GM12878 (cell line): Measurements from ENCODE around the gene CTRB1. TPM values are rescaled to one million over a fixed set of nuclear protein-coding genes. Genes with fewer than 3 reads are reported as not detected.
A peak's percentile ranks its signal among the peaks of the same experiment; 100 is the strongest.

Experiments used
- ATAC-seq: fragments of 200-7000 bp; cut with Tn5 transposase; 3 replicates; pipeline ENCODE4 v1.9.1; 2020; ENCODE audit warnings: mild to moderate bottlenecking, moderate library complexity
- BruUV-seq: library from RNA; stranded (reverse); fragments of 400-500 nt; replicated peaks from 2 replicates; lab custom pipeline; 2021; lab: Mats Ljungman, UMichigan
- CTCF ChIA-PET: fragments of 300-600 bp; sonication (Branson Sonifier 250); formaldehyde crosslinking; extraction: SDS; loops from one replicate; lab custom pipeline; 2021; ENCODE audit warnings: inconsistent platforms; lab: Yijun Ruan, JAX
- POLR2A ChIA-PET: fragments of 350-600 bp; formaldehyde crosslinking; extraction: SDS; loops from one replicate; lab custom pipeline; 2021; ENCODE audit warnings: inconsistent platforms; lab: Charles Lee
- RAD21 ChIA-PET: fragments of 300-600 bp; sonication (Branson Sonifier 250); formaldehyde crosslinking; loops from one replicate; lab custom pipeline; 2023; ENCODE audit warnings: antibody characterized with exemption; ENCODE audit not compliant: unreplicated experiment; lab: Charles Lee
- SMC1A ChIA-PET: fragments of 300-600 bp; sonication (Branson Sonifier 250); formaldehyde crosslinking; loops from one replicate; lab custom pipeline; 2023; ENCODE audit not compliant: unreplicated experiment, uncharacterized antibody; lab: Charles Lee
- DNase-seq: peaks from one replicate; pipeline ENCODE4 v3.0.0-alpha.2; 2011; ENCODE audit warnings: low read depth, low spot score
- FAIRE-seq: peaks from 3 replicates; lab custom pipeline; 2011; peaks lifted over from hg19 to GRCh38; lab: Jason Lieb, UNC
- H2AFZ ChIP-seq: 2 replicates; pipeline ENCODE4 v1.6.0; 2011; ENCODE audit warnings: low read depth, low read length, control low read depth; ENCODE audit not compliant: control insufficient read depth
- H3K27ac ChIP-seq: 2 replicates; pipeline ENCODE4 v1.5.1; 2011; ENCODE audit warnings: control low read depth; ENCODE audit not compliant: control insufficient read depth, insufficient read depth
- H3K27me3 ChIP-seq, 2 experiments: replicated peaks in 1 of 2; 2 replicates each; pipeline versions ENCODE4 v1.6.0 to v1.6.1; 2011; ENCODE audit warnings: low read length in 1 of 2; ENCODE audit not compliant: control insufficient read depth in 2 of 2, insufficient read depth in 2 of 2
- H3K36me3 ChIP-seq, 2 experiments: 2 replicates each; pipeline ENCODE4 v1.5.1; 2011; ENCODE audit warnings: low read length in 1 of 2; ENCODE audit not compliant: control insufficient read depth in 2 of 2, insufficient read depth in 2 of 2
- H3K4me1 ChIP-seq: 2 replicates; pipeline ENCODE4 v1.6.1; 2011; ENCODE audit warnings: mild to moderate bottlenecking, low read length, moderate library complexity, mixed read lengths; ENCODE audit not compliant: control insufficient read depth, insufficient read depth
- H3K4me2 ChIP-seq: 2 replicates; pipeline ENCODE4 v1.6.0; 2011; ENCODE audit warnings: control low read depth; ENCODE audit not compliant: control insufficient read depth, insufficient read depth
- H3K4me3 ChIP-seq: fragments of 200-600 bp; sonication (generic); 2 replicates; pipeline ENCODE4 v1.5.1; 2016
- H3K79me2 ChIP-seq: 2 replicates; pipeline ENCODE4 v1.6.0; 2011; ENCODE audit warnings: low read length; ENCODE audit not compliant: control insufficient read depth, insufficient read depth
- H3K9ac ChIP-seq: 2 replicates; pipeline ENCODE4 v1.8.0; 2011; ENCODE audit warnings: low read length, control low read depth, mixed read lengths; ENCODE audit not compliant: control insufficient read depth, insufficient read depth
- H3K9me3 ChIP-seq: replicated peaks from 3 replicates; pipeline ENCODE4 v1.5.1; 2011; ENCODE audit warnings: mild to moderate bottlenecking, low read length; ENCODE audit not compliant: control insufficient read depth, insufficient read depth
- H4K20me1 ChIP-seq: 2 replicates; pipeline ENCODE4 v1.6.0; 2011; ENCODE audit not compliant: control insufficient read depth, insufficient read depth
- BCL11A ChIP-seq: IDR thresholded peaks from 2 replicates; pipeline ENCODE4 v1.6.1; 2011; ENCODE audit warnings: low read depth, low read length
- CTCF ChIP-seq, 3 experiments: IDR thresholded peaks in 2 of 3; conservative IDR thresholded peaks in 1 of 3; 2 replicates each; pipeline ENCODE4 v1.5.1; 2011; ENCODE audit warnings: low read depth in 3 of 3, low read length in 3 of 3, mild to moderate bottlenecking in 3 of 3, control low read depth in 2 of 3, moderate library complexity in 2 of 3, inconsistent platforms in 1 of 3, mixed read lengths in 1 of 3; ENCODE audit not compliant: control insufficient read depth in 2 of 3, insufficient read depth in 1 of 3; ENCODE audit errors: extremely low read depth in 1 of 3
- RAD21 ChIP-seq: IDR thresholded peaks from 2 replicates; pipeline ENCODE4 v1.6.1; 2011; ENCODE audit warnings: mild to moderate bottlenecking, low read depth, low read length, moderate library complexity; ENCODE audit not compliant: insufficient read depth
- WGBS: methylation state at CpG from one replicate; pipeline ENCODE4 v1.1.6; 2016; ENCODE audit warnings: low lambda C conversion rate; ENCODE audit not compliant: insufficient replicate concordance, insufficient coverage; ENCODE audit errors: missing lambda C conversion rate; 5-methylcytosine and 5-hydroxymethylcytosine counted together
- in situ Hi-C: fragments of 300-500 bp; cut with MboI; formaldehyde crosslinking; loops from 9 replicates; pipeline ENCODE4 v1.14.3; 2018; ENCODE audit warnings: mixed read lengths
- intact Hi-C: fragments of 100-400 bp; cut with micrococcal nuclease; formaldehyde crosslinking; loops from one replicate; pipeline ENCODE4 v1.14.2; 2022; ENCODE audit not compliant: unreplicated experiment
- polyA plus RNA-seq, 11 experiments: library from polyadenylated mRNA; depleted of rRNA in 4 of 11; unstranded in 6 of 11; stranded (reverse) in 5 of 11; fragments of >200 nt; fragmentation: Nextera tagmentation in 4 of 11; fragmentation: Illumina TruSeq in 1 of 11; extraction: Ambion mirVana in 4 of 11; extraction: Trizol in 1 of 11; gene quantifications; 1 replicate in 1 of 11; 2 replicates in 10 of 11; pipeline versions ENCODE4 v1.2.1 to v1.2.3, GENCODE V29; 2011 to 2016; ENCODE audit warnings: inconsistent platforms in 2 of 11, missing spikeins in 2 of 11, low read depth in 1 of 11
- total RNA-seq, 4 experiments: library from RNA; depleted of rRNA in 3 of 4; stranded (reverse); fragments of >200 nt in 3 of 4; fragmentation: Illumina TruSeq in 1 of 4; extraction: Trizol in 1 of 4; gene quantifications; 2 replicates each; pipeline versions ENCODE4 v1.2.1 to v1.2.3, GENCODE V29; 2013 to 2021

CTRB1 gene
- total and polyA plus RNA-seq, 10 of the 15 experiments (the other 5 are each of a cell fraction or from before 2014, with no cell fraction given): 0.28 to 4.4 TPM; not detected in 8

- BruUV-seq: no TSS peak
- Histone ChIP-seq H4K20me1 (peaks cover 6% of the 10 kb centered on the region; the same call in 1 of the 2 replicates), H3K27ac (no peak overlapping the region), H3K4me1 (peaks cover 19% of the 10 kb centered on the region), H3K9me3 (no peaks in the 10 kb centered on the region), H3K36me3 (peaks cover 0 to 1% of the 10 kb centered on the region in 2 experiments; a peak in 1 of 4 replicates), H3K4me2 (no peak overlapping the region; the same call in 1 of the 2 replicates), H3K4me3 (no peak overlapping the region), H3K9ac (no peak overlapping the region), H2AFZ (no peak overlapping the region), H3K27me3 (no peaks in the 10 kb centered on the region), H3K79me2 (no peaks in the 10 kb centered on the region; the same call in 1 of the 2 replicates)
- RAD21 ChIA-PET: interaction anchor here (1.3 to 2.5 kb wide), 3 partner anchors 11 to 141 kb away, joined by 4 to 13 read pairs (median 4); no protein-coding TSS in a partner anchor
- FAIRE-seq: no peak
- WGBS: 64% methylated on average over 7 of the region's 7 CpGs
- CTCF ChIA-PET: interaction anchor here (1.1 to 1.5 kb wide), 2 partner anchors 134 to 137 kb away, joined by 4 to 6 read pairs; no protein-coding TSS in a partner anchor
- POLR2A ChIA-PET: interaction anchor here (1.1 to 1.3 kb wide), 2 partner anchors 38 to 546 kb away, joined by 3 to 5 read pairs; no protein-coding TSS in a partner anchor
- ATAC-seq: no peak
- in situ Hi-C loops (no loop called here), intact Hi-C loops (no loop called here)
- TF ChIP-seq BCL11A: no peak
- 0 out of 6 replicates have a peak, but pooled peaks of 1 of the 3 experiments have one; percentile 2 for TF ChIP-seq CTCF (IDR thresholded peaks at IDR 0.05 in 2 of 3, conservative IDR thresholded peaks at IDR 0.05 in 1 of 3; ENCODE audit: control insufficient read depth in 2 of 3, extremely low read depth in 1 of 3, insufficient read depth in 1 of 3, low read depth in 3 of 3, low read length in 3 of 3)
- 0 out of 2 replicates have a peak, but pooled peaks have one; percentile 15 for TF ChIP-seq RAD21
- SMC1A ChIA-PET: interaction anchor here (1.0 to 2.4 kb wide), 4 partner anchors 9 to 141 kb away, joined by 3 to 9 read pairs (median 4); no protein-coding TSS in a partner anchor
- DNase-seq: no peak
Observed at GRCh38 chr16:75244225-75244809, 25.5 kb downstream of the CTRB1 start.
